Prostate gland (tissue), 2 donors: ENCODE data around the gene TOM1L2.

Experiments
- POLR2A ChIP-seq: fragments of 450-650 bp; IDR thresholded peaks from one replicate; pipeline ENCODE4 v1.6.1; 2016; ENCODE audit warnings: antibody characterized with exemption, mild to moderate bottlenecking
- POLR2AphosphoS5 ChIP-seq: sonication (generic); formaldehyde crosslinking; IDR thresholded peaks from one replicate; pipeline ENCODE4 v1.6.1; 2017; ENCODE audit warnings: antibody characterized with exemption
- TF ChIP-seq, protein P1 (sequence below), 4 experiments: fragments of 200-600 bp in 2 of 4; fragments of 450-650 bp in 2 of 4; sonication (generic) in 2 of 4; IDR thresholded peaks; 1 replicate in 3 of 4; 2 replicates in 1 of 4; pipeline ENCODE4 v1.5.1; 2016 to 2019; ENCODE audit warnings: antibody characterized with exemption in 4 of 4, mild to moderate bottlenecking in 2 of 4, moderate library complexity in 2 of 4

DNA sequence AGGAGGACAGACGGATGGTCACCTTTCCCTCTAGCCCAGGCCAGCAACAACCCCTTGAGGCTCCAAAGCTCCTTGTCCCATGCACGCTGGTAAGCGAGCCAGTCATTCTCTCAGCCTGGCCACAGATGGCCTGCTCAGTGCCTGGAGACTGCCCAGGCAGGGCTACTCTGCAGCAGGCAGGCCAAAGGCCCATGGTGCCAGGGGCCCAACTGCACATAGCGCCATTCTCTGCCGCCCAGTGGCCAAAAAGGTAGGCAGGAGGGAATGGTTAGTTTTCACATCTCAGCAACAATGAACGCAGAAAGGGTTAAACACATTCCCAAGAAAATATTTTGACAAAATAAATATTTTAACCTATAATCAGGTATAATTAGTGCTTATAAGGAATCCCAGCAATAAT lies 127.7 kb downstream of the TOM1L2 start:
- TF ChIP-seq, protein P1, sequence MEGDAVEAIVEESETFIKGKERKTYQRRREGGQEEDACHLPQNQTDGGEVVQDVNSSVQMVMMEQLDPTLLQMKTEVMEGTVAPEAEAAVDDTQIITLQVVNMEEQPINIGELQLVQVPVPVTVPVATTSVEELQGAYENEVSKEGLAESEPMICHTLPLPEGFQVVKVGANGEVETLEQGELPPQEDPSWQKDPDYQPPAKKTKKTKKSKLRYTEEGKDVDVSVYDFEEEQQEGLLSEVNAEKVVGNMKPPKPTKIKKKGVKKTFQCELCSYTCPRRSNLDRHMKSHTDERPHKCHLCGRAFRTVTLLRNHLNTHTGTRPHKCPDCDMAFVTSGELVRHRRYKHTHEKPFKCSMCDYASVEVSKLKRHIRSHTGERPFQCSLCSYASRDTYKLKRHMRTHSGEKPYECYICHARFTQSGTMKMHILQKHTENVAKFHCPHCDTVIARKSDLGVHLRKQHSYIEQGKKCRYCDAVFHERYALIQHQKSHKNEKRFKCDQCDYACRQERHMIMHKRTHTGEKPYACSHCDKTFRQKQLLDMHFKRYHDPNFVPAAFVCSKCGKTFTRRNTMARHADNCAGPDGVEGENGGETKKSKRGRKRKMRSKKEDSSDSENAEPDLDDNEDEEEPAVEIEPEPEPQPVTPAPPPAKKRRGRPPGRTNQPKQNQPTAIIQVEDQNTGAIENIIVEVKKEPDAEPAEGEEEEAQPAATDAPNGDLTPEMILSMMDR (IDR thresholded peaks at IDR 0.05): no peak
- TF ChIP-seq POLR2A (no peak), POLR2AphosphoS5 (no peak)
